ENCODE data around the gene MDFIC.

GRCh38 chr7:114929570-114929969 is 7.7 kb downstream of the MDFIC start:
- TF ChIP-seq POLR2AphosphoS5 (IDR thresholded peaks at IDR 0.05; ENCODE audit: borderline replicate concordance, low read depth, low read length): no peak
- TF ChIP-seq EZH2 (IDR thresholded peaks at IDR 0.05): no peak
- TF ChIP-seq FOXP2 (optimal IDR thresholded peaks at IDR 0.05; ENCODE audit: control extremely low read depth, extremely low read length, insufficient read depth): no peak

All from SK-N-MC (cell line).